SH-SY5Y (cell line): ENCODE measurements around the gene CACNA1B.

Source experiments
- GATA2 ChIP-seq: IDR thresholded peaks from 2 replicates; pipeline ENCODE4 v1.6.1; 2011; ENCODE audit warnings: mild to moderate bottlenecking, low read depth, low read length
- GATA3 ChIP-seq: IDR thresholded peaks from 2 replicates; pipeline ENCODE4 v1.6.1; 2011; ENCODE audit warnings: low read depth, mild to moderate bottlenecking, low read length, moderate library complexity

The CACNA1B gene

GRCh38 chr9:137924169-137924568 lies 46.6 kb downstream of the CACNA1B start:
- TF ChIP-seq GATA2 = no peak
- no peak for TF ChIP-seq GATA3

- no peak for TF ChIP-seq GATA2
- TF ChIP-seq GATA3 = no peak
Observed at GRCh38 chr9:137924761-137925369, 47.3 kb downstream of the CACNA1B start.

- TF ChIP-seq GATA3 = no peak
- no peak for TF ChIP-seq GATA2
Observed at GRCh38 chr9:137943655-137944054, 66.1 kb downstream of the CACNA1B start.

DNA sequence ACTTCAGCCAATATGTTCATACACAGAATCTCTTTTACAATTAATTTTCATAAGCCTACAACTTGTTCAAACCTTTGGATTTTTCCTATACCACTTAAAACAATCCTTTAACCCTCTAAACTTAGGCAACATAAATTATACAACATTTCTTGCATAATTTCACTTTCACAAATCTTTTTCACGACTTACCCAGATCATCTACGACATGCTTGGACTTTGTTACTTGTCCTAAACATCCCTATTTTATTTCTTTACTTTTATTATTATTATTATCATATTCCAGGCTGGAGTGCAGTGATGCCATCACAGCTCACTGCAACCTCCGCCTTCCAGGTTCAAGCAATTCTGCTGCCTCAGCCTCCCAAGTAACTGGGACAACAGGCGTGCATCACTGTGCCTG lies 68.0 kb downstream of the CACNA1B start:
- TF ChIP-seq GATA3 (no peak), GATA2 (no peak)

- TF ChIP-seq GATA2 = no peak
- TF ChIP-seq GATA3 = no peak
Observed at GRCh38 chr9:137946993-137947392, 69.4 kb downstream of the CACNA1B start.

DNA sequence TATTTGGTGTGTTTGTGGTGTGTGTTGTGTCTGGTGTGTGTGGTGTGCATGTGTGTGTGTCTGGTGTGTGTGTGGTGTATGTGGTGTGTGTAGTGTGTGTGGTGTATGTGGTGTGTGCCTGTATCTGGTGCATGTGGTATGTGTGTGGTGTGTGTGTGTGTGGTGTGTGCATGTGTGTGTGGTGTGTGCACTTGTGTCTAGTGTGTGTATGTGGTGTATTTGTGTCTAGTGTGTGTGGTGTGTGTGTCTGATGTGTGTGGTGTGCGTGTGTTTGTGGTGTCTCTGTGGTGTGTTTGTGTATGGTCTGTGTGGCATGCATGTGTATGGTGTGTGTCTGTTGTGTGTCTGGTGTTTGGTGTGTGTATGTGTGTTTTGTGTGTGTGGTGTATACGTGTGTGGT lies 71.1 kb downstream of the CACNA1B start:
- TF ChIP-seq GATA3 (no peak), GATA2 (no peak)

- no peak for TF ChIP-seq GATA3
Observed at GRCh38 chr9:137949260-137949659, 71.7 kb downstream of the CACNA1B start.

DNA sequence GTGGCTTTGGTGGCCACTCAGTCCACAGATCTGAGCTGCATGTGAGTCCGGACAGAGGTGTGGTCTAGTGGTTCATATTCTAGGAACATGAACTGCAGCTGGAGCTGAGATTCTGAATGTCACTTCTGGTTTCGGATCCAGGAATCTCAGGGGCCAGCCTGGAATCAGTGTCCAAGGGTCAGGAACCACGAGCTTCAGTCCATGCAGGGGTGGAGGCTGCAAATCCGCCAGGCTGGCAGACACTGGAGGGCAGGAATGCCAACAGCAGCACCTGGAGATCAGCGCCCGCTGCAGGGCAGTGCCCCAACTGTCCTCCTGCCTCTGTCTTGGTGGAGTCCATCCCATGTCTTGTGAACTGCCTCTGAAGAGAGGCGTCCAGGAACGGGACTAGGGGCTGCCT lies 73.5 kb downstream of the CACNA1B start:
- TF ChIP-seq GATA3 = no peak
- no peak for TF ChIP-seq GATA2

- no peak for TF ChIP-seq GATA2
- TF ChIP-seq GATA3 = no peak
Observed at GRCh38 chr9:137951597-137952490, 74.3 kb downstream of the CACNA1B start.

GRCh38 chr9:137952976-137953666 lies 75.5 kb downstream of the CACNA1B start:
- TF ChIP-seq GATA2 = no peak
- no peak for TF ChIP-seq GATA3

GRCh38 chr9:137953683-137954438 lies 76.3 kb downstream of the CACNA1B start:
- no peak for TF ChIP-seq GATA3
- no peak for TF ChIP-seq GATA2

- TF ChIP-seq GATA3 (no peak), GATA2 (no peak)
Observed at GRCh38 chr9:137955224-137955570, 77.6 kb downstream of the CACNA1B start.

- no peak for TF ChIP-seq GATA3
- TF ChIP-seq GATA2 = no peak
Observed at GRCh38 chr9:137955586-137955985, 78.0 kb downstream of the CACNA1B start.

DNA sequence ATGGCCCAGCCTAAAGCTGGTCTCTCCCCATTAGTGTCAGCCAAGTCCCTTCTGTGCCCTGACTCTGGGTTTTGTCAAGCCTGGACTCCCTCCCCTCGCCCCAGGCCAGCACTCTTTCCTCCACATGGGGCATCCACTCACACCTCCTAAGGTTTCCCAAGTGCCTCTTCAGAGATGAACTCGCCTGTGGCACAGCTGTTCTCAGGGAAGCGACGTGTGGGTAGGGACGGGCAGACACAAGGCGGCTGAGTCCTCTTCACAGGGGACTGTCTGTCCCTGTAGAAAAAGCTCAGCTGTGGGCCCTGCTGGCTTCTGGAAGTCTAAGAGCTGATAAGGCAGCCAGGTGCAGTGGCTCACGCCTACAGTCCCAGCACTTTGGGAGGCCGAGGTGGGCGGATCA lies 78.5 kb downstream of the CACNA1B start:
- TF ChIP-seq GATA3 (no peak), GATA2 (no peak)
